Muscle of leg (tissue), 11 donors: ENCODE measurements around the gene POLD2. TPM values are rescaled to one million over a fixed set of nuclear protein-coding genes. Genes with fewer than 3 reads are reported as not detected.
A peak's percentile ranks its signal among the peaks of the same experiment; 100 is the strongest.

ENCODE experiments used
- DNase-seq: peaks from one replicate; pipeline ENCODE4 v3.0.0; 2013
- H3K27ac ChIP-seq: one replicate; pipeline ENCODE4 v1.5.1; 2013; ENCODE audit warnings: mild to moderate bottlenecking, low read length, control low read depth
- H3K27me3 ChIP-seq: one replicate; pipeline ENCODE4 v1.6.1; 2013; ENCODE audit warnings: low read length; ENCODE audit not compliant: control insufficient read depth, insufficient read depth
- H3K36me3 ChIP-seq: one replicate; pipeline ENCODE4 v1.6.1; 2013; ENCODE audit warnings: low read length; ENCODE audit not compliant: control insufficient read depth, insufficient read depth
- H3K4me1 ChIP-seq: one replicate; pipeline ENCODE4 v1.6.1; 2013; ENCODE audit warnings: low read length; ENCODE audit not compliant: control insufficient read depth, insufficient read depth
- H3K4me3 ChIP-seq: one replicate; pipeline ENCODE4 v1.5.1; 2013; ENCODE audit warnings: low read length, control low read depth
- H3K9me3 ChIP-seq: replicated peaks from 2 replicates; pipeline ENCODE4 v1.6.1; 2013; ENCODE audit warnings: low read depth, low read length; ENCODE audit not compliant: control insufficient read depth
- WGBS: methylation state at CpG from one replicate; pipeline ENCODE4 v1.1.5; 2013; ENCODE audit warnings: missing lambda C conversion rate; ENCODE audit not compliant: insufficient coverage; 5-methylcytosine and 5-hydroxymethylcytosine counted together
- polyA plus RNA-seq, 8 donors: library from polyadenylated mRNA; unstranded; fragments of 120-200 nt; gene quantifications; one replicate each; pipeline versions ENCODE4 v1.2.1 to v1.2.3, GENCODE V29; 2013; ENCODE audit warnings: inconsistent platforms in 1 of 8, low replicate concordance in 1 of 8; ENCODE audit not compliant: insufficient read length in 8 of 8, insufficient read depth in 1 of 8
- total RNA-seq: library from RNA; stranded (reverse); fragments of 120-200 nt; gene quantifications from one replicate; pipeline ENCODE4 v1.2.4, GENCODE V29; 2013

Gene POLD2
- total and polyA plus RNA-seq, 9 donors, result 60.3 to 93.9 (median 81.7) TPM

DNA sequence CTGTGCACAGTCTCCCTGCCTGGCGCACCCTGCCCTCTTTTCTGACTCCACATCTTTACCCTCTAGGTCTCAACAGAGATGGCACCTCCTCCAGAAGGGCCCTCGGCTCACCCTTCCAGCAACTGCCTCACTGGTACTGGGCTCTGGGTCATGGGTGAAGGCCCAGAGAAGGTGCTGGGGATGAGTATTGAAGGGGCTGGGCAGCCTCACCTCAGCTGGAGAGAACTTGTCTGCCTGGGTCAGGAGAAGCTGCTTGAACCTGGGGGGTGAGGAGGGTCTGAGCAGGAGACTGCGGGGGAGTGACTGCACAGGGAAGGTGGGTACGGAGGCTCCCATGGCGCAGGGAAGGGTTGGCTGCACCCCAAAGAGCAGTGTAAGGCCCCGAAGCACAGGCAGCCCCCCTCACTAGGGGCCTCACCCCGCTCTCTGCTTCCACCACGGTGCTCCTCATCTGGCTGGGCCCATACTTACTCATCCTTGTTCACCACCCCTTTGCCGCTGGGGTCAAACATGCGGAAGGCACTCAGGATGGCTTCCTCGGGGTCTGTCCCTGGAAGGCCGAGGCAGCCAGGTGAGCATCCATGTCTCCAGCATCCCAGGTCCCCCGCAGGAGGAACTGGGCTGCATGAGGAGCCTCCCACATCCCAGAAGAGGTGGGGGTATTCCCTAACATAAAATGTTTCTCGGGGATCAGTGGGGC lies 16.1 kb upstream of the POLD2 start:
- 90% methylated on average over 7 of the region's 14 CpGs for WGBS
- no peak overlapping the region for H3K4me3 ChIP-seq
- H3K36me3 ChIP-seq, result no peaks in the 10 kb centered on the region
- H3K27ac ChIP-seq, result no peak overlapping the region
- peaks cover 21% of the 10 kb centered on the region for H3K4me1 ChIP-seq
- H3K27me3 ChIP-seq, result no peaks in the 10 kb centered on the region
- no peak for DNase-seq
- no peaks in the 10 kb centered on the region for H3K9me3 ChIP-seq

DNA sequence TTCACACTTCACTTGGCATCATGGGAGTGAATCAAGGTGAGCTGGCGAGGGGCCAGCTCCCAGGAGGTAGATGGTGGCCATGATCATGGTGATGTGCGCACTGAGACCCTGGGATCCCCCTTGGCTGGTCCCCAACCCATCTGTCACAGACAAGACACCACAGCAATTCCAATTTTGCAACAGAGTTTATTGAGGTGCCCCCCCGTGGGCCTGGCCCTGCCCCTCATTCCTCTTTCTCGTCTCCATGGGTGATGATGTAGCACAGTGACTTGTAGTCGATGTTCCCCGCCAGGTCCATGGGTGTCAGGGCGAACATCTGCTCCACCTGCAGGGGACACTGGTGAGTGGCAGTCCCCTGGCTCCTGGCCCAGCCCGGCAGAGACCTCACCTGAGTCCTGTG lies 15.3 kb upstream of the POLD2 start:
- WGBS, result 81% methylated on average over 4 of the region's 8 CpGs
- H3K27me3 ChIP-seq, result peaks cover 2% of the 10 kb centered on the region
- no peak overlapping the region for H3K27ac ChIP-seq
- H3K4me1 ChIP-seq, result peaks cover 14% of the 10 kb centered on the region
- H3K9me3 ChIP-seq, result no peaks in the 10 kb centered on the region
- no peak for DNase-seq
- no peaks in the 10 kb centered on the region for H3K36me3 ChIP-seq
- no peak overlapping the region for H3K4me3 ChIP-seq

DNA sequence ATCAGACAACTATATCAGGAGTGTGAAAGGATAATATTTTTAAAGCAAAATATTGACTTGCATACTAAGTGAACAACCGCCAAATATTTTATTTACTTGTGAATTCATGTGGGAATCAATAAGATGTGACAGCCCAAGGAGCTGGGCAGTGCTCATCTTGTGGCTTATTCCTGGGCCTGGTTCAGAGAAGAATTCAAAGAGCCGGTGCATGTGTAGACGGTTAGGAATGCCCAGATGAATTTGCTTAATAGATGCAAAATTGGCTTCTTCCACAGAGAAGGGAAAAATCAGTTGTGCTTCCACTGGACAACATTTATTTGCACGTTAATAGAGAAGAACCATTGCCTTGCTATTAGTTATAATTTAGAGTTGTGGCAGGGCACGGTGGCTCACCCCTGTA lies 13.4 kb upstream of the POLD2 start:
- peaks cover 23% of the 10 kb centered on the region for H3K4me1 ChIP-seq
- H3K36me3 ChIP-seq, result no peaks in the 10 kb centered on the region
- 60% methylated on average over 2 of the region's 5 CpGs for WGBS
- no peak overlapping the region for H3K4me3 ChIP-seq
- H3K27ac ChIP-seq, result no peak overlapping the region
- no peaks in the 10 kb centered on the region for H3K9me3 ChIP-seq
- DNase-seq, result no peak
- H3K27me3 ChIP-seq, result peaks cover 2% of the 10 kb centered on the region

DNA sequence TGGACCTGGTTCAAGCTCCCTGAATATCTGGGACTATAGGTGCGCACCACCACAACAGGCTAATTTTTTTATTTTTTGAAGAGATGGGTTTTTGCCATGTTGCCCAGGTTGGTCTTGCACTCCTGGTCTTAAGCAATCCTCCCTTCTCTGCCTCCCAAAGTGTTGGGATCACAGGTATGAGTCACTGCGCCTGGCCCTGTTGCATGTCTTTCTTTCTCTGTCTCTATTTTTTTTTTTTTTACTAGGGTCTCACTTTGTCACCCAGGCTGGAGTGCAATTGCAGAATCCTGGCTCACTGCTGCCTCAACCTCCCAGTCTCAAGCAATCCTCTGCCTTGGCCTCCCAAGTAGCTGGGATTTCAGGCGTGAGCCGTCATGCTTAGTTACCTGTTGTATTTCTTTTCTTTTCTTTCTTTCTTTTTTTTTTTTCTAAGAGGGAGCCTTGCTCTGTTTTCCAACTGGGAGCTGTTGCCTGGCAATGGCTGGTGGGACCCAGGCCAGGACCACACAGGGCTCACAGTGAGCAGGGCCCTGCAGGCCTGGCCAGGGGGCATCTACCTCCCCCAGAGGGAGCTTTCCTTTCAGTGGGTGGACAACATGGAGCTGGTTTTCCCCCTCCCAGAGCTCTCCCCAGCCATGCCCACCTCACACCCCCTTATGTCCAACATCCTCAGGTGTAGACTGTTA lies 11.7 kb upstream of the POLD2 start:
- H3K4me3 ChIP-seq, result no peak overlapping the region
- no peak overlapping the region for H3K27ac ChIP-seq
- peaks cover 2% of the 10 kb centered on the region for H3K27me3 ChIP-seq
- no peaks in the 10 kb centered on the region for H3K36me3 ChIP-seq
- H3K4me1 ChIP-seq, result peaks cover 25% of the 10 kb centered on the region
- 83% methylated on average over 1 of the region's 4 CpGs for WGBS
- H3K9me3 ChIP-seq, result no peaks in the 10 kb centered on the region
- no peak for DNase-seq

DNA sequence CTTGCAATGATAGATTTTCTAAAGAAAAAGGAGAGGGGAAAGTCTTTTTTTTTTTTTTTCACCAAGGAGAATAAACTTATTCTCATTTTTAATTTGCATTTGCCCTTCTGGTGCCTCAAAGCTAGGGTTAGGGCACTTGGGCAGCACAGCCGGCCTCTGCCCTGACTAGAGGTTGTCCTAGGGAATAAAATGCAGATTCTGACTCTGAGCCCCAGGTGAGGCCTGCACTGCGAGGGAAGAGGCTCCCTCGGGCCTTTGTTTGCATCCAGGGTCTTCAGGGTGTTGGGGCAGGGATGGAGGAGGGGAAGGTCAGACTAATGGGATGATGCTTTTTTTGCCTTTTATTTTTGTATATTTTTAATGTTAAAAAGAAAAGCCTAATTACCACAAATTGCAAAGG lies 9.9 kb upstream of the POLD2 start:
- no peak overlapping the region for H3K4me3 ChIP-seq
- no peaks in the 10 kb centered on the region for H3K36me3 ChIP-seq
- peaks cover 34% of the 10 kb centered on the region for H3K4me1 ChIP-seq
- WGBS, result 60% methylated on average over 1 of the region's 3 CpGs
- no peak overlapping the region for H3K27ac ChIP-seq
- H3K9me3 ChIP-seq, result no peaks in the 10 kb centered on the region
- peaks cover 2% of the 10 kb centered on the region for H3K27me3 ChIP-seq
- no peak for DNase-seq

DNA sequence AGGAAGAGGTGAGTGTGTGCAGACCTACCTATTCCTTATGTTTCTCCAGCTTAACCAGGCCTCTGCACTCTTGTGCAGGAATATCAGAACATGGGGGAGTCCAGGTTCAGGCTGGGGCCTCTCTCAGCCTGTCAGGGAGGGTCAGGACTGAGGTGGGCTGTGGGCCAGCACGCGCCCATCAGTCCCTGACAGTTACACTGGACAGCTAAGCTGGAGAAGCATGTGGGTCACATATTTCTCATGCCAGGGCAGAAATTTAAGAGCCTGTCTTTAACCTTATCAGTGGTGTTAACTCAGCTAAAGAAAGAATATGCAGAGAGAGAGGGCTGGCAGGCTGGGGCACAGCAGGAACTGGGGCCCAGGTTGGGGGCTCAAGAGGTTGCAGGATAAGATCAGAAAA lies 8.7 kb upstream of the POLD2 start:
- peak; percentile 63 for DNase-seq
- Histone ChIP-seq H3K36me3 (no peaks in the 10 kb centered on the region), H3K27me3 (peaks cover 2% of the 10 kb centered on the region), H3K27ac (peak overlapping the region; percentile 88), H3K4me1 (peaks cover 37% of the 10 kb centered on the region), H3K9me3 (no peaks in the 10 kb centered on the region), H3K4me3 (no peak overlapping the region)
- 56% methylated on average over 2 of the region's 2 CpGs for WGBS

DNA sequence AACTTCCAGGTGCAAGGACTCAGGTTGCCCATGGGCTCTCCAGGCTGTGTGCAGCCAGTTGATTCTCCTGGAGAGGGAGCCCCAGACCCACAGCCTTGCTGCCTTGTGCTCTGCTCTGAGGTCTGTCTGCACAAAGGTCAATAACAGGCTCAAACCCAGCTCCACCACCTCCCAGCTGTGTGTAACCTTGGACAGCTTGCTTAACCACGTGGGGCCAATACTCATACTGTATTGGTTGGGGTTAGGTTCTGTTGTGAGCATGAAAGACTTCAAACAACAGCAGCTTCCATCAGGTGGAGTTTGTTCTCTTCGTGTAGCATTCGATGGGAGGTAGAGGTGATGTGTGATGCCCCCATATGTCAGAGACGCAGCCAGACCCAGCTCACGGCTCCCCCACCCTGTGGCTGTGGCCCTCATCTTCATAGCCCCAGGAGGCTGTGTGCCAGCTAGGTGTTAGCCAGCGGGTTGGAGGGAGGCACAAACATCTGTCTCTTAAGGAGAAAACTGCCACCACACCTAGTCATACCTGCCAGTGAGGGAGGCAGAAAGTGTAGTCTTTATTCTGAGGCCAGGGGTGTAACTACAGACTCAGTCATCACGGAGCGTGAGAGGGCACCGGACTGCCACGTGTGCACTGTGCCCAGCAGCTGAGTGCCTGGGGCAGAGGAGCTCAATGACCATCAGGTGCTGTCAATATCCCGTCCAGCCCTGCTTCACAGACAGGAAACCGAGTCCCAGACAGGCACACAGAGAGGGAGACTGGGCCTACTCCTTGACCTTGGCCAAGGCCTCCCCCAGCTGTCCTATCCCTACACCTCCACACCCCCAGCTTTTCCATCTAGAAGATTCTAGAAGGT lies 8.1 kb upstream of the POLD2 start:
- Histone ChIP-seq H3K27ac (peak overlapping the region; percentile 88), H3K27me3 (peaks cover 2% of the 10 kb centered on the region), H3K4me1 (peaks cover 37% of the 10 kb centered on the region), H3K36me3 (no peaks in the 10 kb centered on the region), H3K4me3 (no peak overlapping the region), H3K9me3 (no peaks in the 10 kb centered on the region)
- DNase-seq, result peak; percentile 54
- 61% methylated on average over 5 of the region's 12 CpGs for WGBS

DNA sequence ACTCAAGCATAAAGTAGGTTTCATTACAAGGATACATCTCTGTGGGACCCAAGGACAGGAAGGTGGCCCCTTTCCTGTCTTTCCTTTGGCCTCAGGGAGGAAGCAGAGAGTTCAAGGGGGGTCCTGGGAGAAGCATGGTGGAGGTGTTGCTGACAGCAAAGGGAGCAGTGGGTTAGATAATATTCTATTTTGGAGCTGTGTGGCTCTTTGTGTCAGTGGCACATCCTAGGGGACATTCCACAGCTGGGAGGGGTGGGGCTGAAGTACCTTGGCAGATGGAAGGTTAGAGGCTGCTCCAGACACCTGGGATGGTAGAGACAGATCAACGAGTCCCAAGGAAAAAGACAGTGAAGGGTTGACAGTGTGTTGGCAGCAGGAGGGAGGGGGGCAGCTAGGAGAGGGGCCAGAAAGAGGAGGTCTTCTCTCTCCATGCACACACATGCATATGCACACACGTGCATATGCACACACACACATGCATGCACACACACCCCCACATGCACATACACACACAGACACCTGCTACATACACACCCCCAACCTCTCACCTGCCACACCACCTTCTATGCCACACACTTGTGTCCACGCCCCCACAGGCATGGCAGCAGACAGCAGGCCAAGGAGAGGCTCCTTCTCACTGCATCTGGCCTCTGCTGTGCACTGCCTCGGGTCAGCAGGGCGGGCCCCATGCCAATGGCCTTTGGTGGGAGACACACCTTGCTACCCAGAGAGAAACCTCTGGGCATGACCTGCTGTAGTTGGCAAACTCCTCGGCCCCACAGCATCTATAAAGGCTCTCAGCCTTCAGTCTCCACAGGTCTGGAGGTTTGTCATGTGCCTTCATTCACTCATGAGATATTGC lies 5.6 kb upstream of the POLD2 start:
- peaks cover 42% of the 10 kb centered on the region for H3K4me1 ChIP-seq
- 73% methylated on average over 4 of the region's 6 CpGs for WGBS
- no peaks in the 10 kb centered on the region for H3K27me3 ChIP-seq
- H3K27ac ChIP-seq, result no peak overlapping the region
- H3K9me3 ChIP-seq, result no peaks in the 10 kb centered on the region
- DNase-seq, result no peak
- H3K4me3 ChIP-seq, result no peak overlapping the region
- H3K36me3 ChIP-seq, result no peaks in the 10 kb centered on the region

DNA sequence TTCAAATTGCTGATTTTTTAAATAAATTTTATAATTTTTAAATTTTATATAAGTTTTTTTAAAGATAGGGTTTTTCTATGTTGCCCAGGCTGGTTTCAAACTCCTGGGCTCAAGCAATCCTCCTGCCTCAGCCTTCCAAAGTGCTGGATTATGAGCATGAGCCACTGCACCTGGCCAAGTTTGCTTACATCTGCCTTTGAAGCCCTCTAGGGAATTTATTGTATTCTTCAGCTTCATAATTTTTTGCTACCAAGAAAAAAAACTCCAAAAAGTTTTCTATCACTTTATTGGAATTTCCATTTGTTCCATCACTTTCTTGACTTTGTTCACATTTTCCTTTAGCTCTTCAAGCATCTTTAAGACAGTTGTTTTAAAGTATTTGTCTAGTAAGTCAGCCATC lies 3.8 kb upstream of the POLD2 start:
- no peaks in the 10 kb centered on the region for H3K9me3 ChIP-seq
- H3K27ac ChIP-seq, result no peak overlapping the region
- H3K4me3 ChIP-seq, result no peak overlapping the region
- no peaks in the 10 kb centered on the region for H3K27me3 ChIP-seq
- H3K36me3 ChIP-seq, result no peaks in the 10 kb centered on the region
- peaks cover 41% of the 10 kb centered on the region for H3K4me1 ChIP-seq
- no peak for DNase-seq
